ENCODE data around the gene GART. TPM values are rescaled to one million over a fixed set of nuclear protein-coding genes. Genes with fewer than 3 reads are reported as not detected.

GART gene
- total RNA-seq, 1 experiment from 2014 or later = 162 TPM

GRCh38 chr21:33493756-33494155 lies 48.2 kb downstream of the GART start:
- H2BK20ac ChIP-seq (ENCODE audit: low read depth, low read length, poor library complexity, severe bottlenecking) = no peak overlapping the region
- no peak overlapping the region for H2BK5ac ChIP-seq (ENCODE audit: insufficient read length, low read length)
- H3K4me1 ChIP-seq (ENCODE audit: insufficient read depth, low read length) = 0 out of 2 replicates have a peak, but pooled peaks cover 2% of the 10 kb centered on the region
- H3K79me1 ChIP-seq (ENCODE audit: insufficient read depth, low read depth, low read length, poor library complexity, severe bottlenecking) = no peaks in the 10 kb centered on the region
- H4K91ac ChIP-seq (ENCODE audit: insufficient read length, low read depth, low read length) = no peak overlapping the region
- no peak overlapping the region for H2AK5ac ChIP-seq (ENCODE audit: insufficient read length, low read length)
- no peak overlapping the region for H4K8ac ChIP-seq (replicated peaks; ENCODE audit: insufficient read length, low read depth, low read length)
- no peak overlapping the region for H3K9ac ChIP-seq (ENCODE audit: extremely low read depth, insufficient read length, low read length)
- H3K18ac ChIP-seq (ENCODE audit: insufficient read length, low read depth, low read length) = no peak overlapping the region
- H3T11ph ChIP-seq (ENCODE audit: low read length) = no peak overlapping the region
- H3K4ac ChIP-seq (ENCODE audit: low read depth, low read length) = no peak overlapping the region
- TF ChIP-seq CTCF (conservative IDR thresholded peaks at IDR 0.05) = no peak
- Mint-ChIP-seq H3K27me3 (ENCODE audit: low read depth) (no peaks in the 10 kb centered on the region; the same call in 1 of the 2 replicates), H3K27ac (no peak overlapping the region), H3K9me3 (no peaks in the 10 kb centered on the region; a peak in 2 of 5 replicates), H3K4me1 (peaks cover 27 to 33% of the 10 kb centered on the region in 2 experiments), H3K4me3 (no peak overlapping the region), H3K36me3 (ENCODE audit: insufficient read depth in 1 of 3, low read depth in 3 of 3) (peaks cover 0 to 6% (median 4%) of the 10 kb centered on the region in 3 experiments; a peak in 4 of 7 replicates)
- WGBS (ENCODE audit: extremely low coverage, insufficient read length, low lambda C conversion rate) = no CpG with 5 or more reads among the region's 3 CpGs
- no peak overlapping the region for H4K5ac ChIP-seq (ENCODE audit: insufficient read length, low read depth, low read length)
- H4K20me1 ChIP-seq (ENCODE audit: control insufficient read depth, insufficient read depth, insufficient read length) = no peaks in the 10 kb centered on the region
- no peak overlapping the region for H3K23ac ChIP-seq (ENCODE audit: insufficient read length, low read depth, low read length)
- no peak overlapping the region for H3K14ac ChIP-seq (ENCODE audit: insufficient read depth, low read length)
- DNase-seq = no peak
- H3K9me3 ChIP-seq (ENCODE audit: control insufficient read depth, low read depth, low read length) = no peaks in the 10 kb centered on the region
- H3K27me3 ChIP-seq (ENCODE audit: insufficient read depth, low read length) = no peaks in the 10 kb centered on the region
- H3K27ac ChIP-seq (ENCODE audit: insufficient read length, low read depth, low read length) = no peak overlapping the region
- peaks cover 7% of the 10 kb centered on the region for H3K23me2 ChIP-seq (ENCODE audit: insufficient read length, low read depth, low read length, poor library complexity, severe bottlenecking)
- no peak overlapping the region for H3K4me2 ChIP-seq (ENCODE audit: insufficient read depth, insufficient read length, low read length)
- no peak overlapping the region for H2BK12ac ChIP-seq (ENCODE audit: insufficient read length, low read depth, low read length)
- no peaks in the 10 kb centered on the region for H3K79me2 ChIP-seq (ENCODE audit: insufficient read depth, low read length)
- H3K56ac ChIP-seq (ENCODE audit: insufficient read length, low read depth, low read length) = no peak overlapping the region
- no peak overlapping the region for H2BK120ac ChIP-seq (ENCODE audit: low read depth, low read length, poor library complexity, severe bottlenecking)
- H2BK15ac ChIP-seq (ENCODE audit: low read depth, low read length) = no peak overlapping the region
- H2AFZ ChIP-seq (ENCODE audit: low read length) = no peak overlapping the region
